ENCODE measurements around the gene KRTAP5-1.

KRTAP5-1 gene

DNA sequence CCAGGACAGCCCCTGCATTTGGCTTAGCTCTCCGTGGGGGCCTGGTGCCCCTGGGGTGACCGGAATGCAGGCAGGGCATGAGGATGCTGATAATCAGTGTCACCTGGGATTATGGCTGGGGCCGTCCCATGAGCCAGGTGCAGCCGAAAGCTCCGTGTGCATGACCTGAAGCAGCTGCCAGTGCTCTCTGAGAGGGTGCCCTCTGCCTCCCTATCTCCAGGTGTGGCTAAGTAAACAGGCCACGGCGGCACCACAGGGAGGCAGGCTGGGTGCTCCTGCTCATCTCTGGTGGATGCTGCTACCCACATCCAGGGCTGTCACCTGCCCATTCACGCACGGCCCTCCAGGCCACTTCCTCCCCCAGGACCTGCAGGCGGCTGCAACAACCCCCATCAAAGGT is 42.8 kb downstream of the KRTAP5-1 start:
- no peak for DNase-seq (ENCODE audit: low spot score)

DNA sequence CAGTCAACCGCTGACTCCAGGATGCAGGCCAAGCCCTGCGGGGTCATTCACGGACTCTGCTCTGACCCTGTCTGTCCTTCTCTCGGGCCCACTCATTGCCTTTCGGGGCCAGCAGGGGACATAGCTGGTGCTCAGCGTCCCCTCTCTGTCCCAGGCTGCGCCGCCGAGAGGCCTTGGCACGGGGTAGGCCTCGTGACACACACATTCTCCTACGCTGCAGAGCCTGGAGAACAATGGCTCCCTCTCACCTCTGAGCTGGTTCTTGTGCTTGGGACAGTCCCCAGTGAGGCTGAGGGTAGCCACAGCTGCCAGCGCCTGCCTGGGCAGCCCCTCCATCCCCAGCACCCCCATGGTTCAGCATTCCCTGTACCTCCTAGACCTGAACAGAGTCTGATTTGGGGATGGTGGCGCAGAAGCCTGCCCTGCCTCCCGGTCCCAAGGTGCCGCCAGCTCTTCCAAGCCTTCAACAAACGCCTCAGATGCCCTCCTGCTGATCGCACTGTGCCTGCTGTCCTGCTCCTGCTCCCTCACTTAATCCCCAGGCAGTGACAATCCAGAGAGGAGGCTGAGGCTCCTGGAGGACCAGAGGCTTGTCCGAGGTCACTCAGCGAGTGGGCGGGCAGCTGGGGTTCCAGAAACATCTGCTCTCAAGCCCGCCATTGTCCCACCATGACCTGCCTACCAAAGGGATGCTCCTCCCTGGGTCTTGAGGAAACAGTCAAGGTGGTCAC is 43.4 kb downstream of the KRTAP5-1 start:
- DNase-seq (ENCODE audit: low spot score) = no peak

DNA sequence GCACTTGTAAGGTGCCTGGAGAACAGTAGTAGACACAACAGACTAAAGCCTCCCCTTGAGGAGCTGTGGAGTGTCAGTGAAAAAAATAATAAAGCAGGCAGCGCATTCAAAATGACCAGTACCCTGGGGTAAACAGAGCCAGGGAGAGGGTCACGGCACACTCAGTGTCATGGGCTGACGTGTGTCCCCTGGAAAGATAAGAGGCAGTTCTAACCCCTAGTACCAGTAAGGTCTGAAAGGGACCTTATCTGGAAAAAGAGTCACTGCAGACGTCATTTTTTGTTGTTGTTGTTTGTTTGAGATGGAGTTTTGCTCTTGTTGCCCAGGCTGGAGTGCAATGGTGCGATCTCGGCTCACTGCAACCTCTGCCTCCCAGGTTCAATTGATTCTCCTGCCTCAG is 45.0 kb downstream of the KRTAP5-1 start:
- no peak for DNase-seq (ENCODE audit: low spot score)

DNA sequence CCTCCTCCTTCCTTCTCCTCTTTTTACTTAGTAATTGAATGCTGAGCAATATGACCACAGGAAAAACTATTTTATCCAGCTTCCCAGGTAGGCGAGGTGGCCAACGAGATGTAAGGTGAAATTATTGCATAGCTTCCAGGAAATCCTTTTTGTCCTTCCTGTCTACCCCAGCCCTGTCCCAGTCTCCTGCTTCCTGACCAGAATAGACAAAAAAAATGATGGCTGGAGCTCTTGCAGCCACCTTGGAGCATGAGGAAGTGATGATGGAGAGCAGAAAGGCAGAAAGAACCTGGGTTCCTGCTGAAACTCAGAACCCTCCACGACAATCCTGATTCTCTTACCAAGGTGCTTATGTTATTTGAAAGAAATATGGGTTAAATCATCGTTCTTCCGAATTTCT is 46.9 kb downstream of the KRTAP5-1 start:
- DNase-seq (ENCODE audit: low spot score) = no peak

DNA sequence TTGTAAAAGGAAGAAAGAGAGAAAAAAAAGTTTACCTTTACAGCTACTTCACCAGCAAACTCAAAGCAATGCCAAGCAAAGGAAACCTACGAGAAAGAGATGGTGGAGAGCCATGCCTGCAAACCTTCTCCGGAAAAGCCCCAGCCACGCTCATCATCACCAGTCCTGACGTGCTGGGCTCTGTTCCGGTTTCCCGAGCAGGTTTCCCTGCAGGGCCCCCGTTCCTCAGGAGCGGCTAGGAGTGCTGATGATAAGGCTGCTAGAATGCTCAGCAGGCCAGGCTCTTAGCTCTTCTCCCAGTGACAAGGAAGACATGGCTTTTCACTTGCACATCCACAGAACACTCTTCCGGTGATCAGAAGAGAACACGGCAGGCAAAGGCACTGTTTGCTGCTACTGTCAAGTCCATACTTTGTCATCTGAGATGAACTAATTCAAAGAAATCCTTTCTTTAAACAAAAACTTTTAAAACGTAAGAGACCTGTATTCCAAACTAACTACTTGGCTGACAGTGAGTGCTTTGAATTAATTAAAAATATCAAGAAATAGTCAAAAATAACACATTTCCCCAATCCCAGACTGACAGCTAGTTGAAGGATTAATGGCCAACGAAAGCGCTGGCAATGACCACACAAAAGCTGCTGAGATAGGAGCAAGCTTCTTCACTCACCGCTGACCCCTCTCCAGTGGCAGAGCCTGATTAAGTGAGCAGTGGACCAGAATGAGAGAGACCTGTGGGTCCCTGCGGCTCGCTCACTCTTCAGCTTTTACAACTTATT is 48.8 kb downstream of the KRTAP5-1 start:
- no peak for DNase-seq (ENCODE audit: low spot score)

DNA sequence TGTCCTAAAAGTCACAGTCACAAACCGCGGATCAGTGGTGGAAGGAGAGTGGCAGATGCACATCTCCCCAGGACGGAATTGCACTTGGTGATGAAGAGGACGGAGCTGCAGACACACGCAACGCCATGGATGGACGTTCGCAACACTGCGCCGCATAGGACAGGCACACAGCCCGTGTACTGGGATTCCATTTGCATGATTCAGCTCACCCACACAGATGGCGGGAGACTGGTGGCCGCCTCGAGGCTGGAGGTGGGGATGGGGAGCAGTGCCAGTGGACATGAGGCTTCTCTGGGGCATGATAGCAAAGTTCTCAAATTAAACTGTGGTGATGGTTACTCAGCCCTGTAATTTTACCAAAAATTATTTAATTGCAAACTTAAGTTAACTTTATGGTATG is 50.4 kb downstream of the KRTAP5-1 start:
- DNase-seq (ENCODE audit: low spot score) = no peak
